Measurements from ENCODE around the gene TESPA1.

Gene TESPA1

GRCh38 chr12:55008944-55009585 lies 24.5 kb upstream of the TESPA1 start:
- TF ChIP-seq CTCF (IDR thresholded peaks at IDR 0.05; ENCODE audit: insufficient read depth, low read depth, low read length, missing control alignments), result no peak
- no peak overlapping the region for H3K4me3 ChIP-seq (ENCODE audit: low read depth, low read length)
- no peak for DNase-seq (ENCODE audit: low read depth)

GRCh38 chr12:55002355-55002754 lies 17.8 kb upstream of the TESPA1 start:
- TF ChIP-seq CTCF (IDR thresholded peaks at IDR 0.05; ENCODE audit: insufficient read depth, low read depth, low read length, missing control alignments), result no peak
- DNase-seq (ENCODE audit: low read depth), result no peak
- no peak overlapping the region for H3K4me3 ChIP-seq (ENCODE audit: low read depth, low read length)

- DNase-seq (ENCODE audit: low read depth), result no peak
- no peak for TF ChIP-seq CTCF (IDR thresholded peaks at IDR 0.05; ENCODE audit: insufficient read depth, low read depth, low read length, missing control alignments)
- no peak overlapping the region for H3K4me3 ChIP-seq (ENCODE audit: low read depth, low read length)
Measured at GRCh38 chr12:55001198-55001868, 16.8 kb upstream of the TESPA1 start.

- TF ChIP-seq CTCF (IDR thresholded peaks at IDR 0.05; ENCODE audit: insufficient read depth, low read depth, low read length, missing control alignments), result no peak
- no peak overlapping the region for H3K4me3 ChIP-seq (ENCODE audit: low read depth, low read length)
- DNase-seq (ENCODE audit: low read depth), result no peak
Measured at GRCh38 chr12:54998958-54999510, 14.5 kb upstream of the TESPA1 start.

- no peak for DNase-seq (ENCODE audit: low read depth)
- TF ChIP-seq CTCF (IDR thresholded peaks at IDR 0.05; ENCODE audit: insufficient read depth, low read depth, low read length, missing control alignments), result no peak
Measured at GRCh38 chr12:54997929-54998522, 13.5 kb upstream of the TESPA1 start.

GRCh38 chr12:54996205-54996604 lies 11.6 kb upstream of the TESPA1 start:
- no peak for TF ChIP-seq CTCF (IDR thresholded peaks at IDR 0.05; ENCODE audit: insufficient read depth, low read depth, low read length, missing control alignments)
- no peak for DNase-seq (ENCODE audit: low read depth)
- no peak overlapping the region for H3K4me3 ChIP-seq (ENCODE audit: low read depth, low read length)

More at GRCh38 chr12:54997929-54998522, 13.5 kb upstream of the TESPA1 start:
- H3K4me3 ChIP-seq (ENCODE audit: low read depth, low read length), result no peak overlapping the region
